ENCODE results near the gene TIMP2. TPM values are rescaled to one million over a fixed set of nuclear protein-coding genes. Genes with fewer than 3 reads are reported as not detected.

The TIMP2 gene
- total RNA-seq, 4 donors from 2014 or later = 20.4 to 28.7 (median 27.0) TPM

DNA sequence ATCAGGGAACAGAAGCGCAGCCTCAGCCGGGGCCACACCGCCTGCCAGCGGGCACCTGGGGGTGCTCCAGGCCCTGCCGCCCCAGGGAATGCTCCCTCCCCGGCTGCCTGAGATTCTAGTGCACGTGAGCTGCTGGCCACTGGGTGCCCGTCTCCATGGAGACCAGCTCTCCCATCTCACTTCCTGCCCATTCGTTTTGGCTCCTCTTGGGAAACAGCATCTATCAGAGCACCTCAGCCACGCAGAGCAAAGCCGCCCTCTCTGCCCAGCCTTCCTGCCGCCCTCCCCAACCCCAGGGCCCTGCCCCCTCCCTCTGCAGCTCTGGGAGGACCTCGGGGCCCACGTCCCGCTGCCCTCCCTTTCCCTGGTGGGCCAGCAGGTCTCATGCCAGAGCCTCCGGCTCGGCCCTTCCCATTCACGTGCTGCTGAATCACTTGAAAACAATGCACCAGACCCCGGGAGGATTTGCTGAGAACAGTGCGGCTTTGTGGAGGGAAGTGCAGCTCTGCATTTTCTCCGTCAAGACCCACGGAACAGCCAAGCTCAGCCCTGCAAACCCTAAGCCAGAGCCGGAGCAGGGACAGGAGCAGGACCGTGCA is 41.6 kb downstream of the TIMP2 start:
- no peaks in the 10 kb centered on the region for H3K9me3 ChIP-seq
- peaks cover 31 to 32% of the 10 kb centered on the region in 2 donors for H3K4me1 ChIP-seq
- peak overlapping the region; percentile 77 to 85 (median 81) for H3K27ac ChIP-seq
- intact Hi-C loops (cut with DNase I; ENCODE audit: low total_unique reads) = loop anchor here (5.0 kb wide), 1 partner anchor 49 kb away; no protein-coding TSS in a partner anchor
- TF ChIP-seq, protein P1, sequence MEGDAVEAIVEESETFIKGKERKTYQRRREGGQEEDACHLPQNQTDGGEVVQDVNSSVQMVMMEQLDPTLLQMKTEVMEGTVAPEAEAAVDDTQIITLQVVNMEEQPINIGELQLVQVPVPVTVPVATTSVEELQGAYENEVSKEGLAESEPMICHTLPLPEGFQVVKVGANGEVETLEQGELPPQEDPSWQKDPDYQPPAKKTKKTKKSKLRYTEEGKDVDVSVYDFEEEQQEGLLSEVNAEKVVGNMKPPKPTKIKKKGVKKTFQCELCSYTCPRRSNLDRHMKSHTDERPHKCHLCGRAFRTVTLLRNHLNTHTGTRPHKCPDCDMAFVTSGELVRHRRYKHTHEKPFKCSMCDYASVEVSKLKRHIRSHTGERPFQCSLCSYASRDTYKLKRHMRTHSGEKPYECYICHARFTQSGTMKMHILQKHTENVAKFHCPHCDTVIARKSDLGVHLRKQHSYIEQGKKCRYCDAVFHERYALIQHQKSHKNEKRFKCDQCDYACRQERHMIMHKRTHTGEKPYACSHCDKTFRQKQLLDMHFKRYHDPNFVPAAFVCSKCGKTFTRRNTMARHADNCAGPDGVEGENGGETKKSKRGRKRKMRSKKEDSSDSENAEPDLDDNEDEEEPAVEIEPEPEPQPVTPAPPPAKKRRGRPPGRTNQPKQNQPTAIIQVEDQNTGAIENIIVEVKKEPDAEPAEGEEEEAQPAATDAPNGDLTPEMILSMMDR (IDR thresholded peaks at IDR 0.05 in 4 of 5, conservative IDR thresholded peaks at IDR 0.05 in 1 of 5) = no peak
- peak; percentile 32 to 69 for TF ChIP-seq POLR2A (IDR thresholded peaks at IDR 0.05)
- DNase-seq (peak; percentile 69 to 75), ATAC-seq (peak; percentile 61 to 67)
- no peaks in the 10 kb centered on the region for H3K27me3 ChIP-seq
- in situ Hi-C loops (cut with MboI; ENCODE audit: low sequenced_read_pairs in 4 of 4) = no loop called here
- H3K36me3 ChIP-seq = no peaks in the 10 kb centered on the region
- peak overlapping the region; percentile 1 to 37 (median 26) for H3K4me3 ChIP-seq

GRCh38 chr17:78883089-78883532 is 42.1 kb downstream of the TIMP2 start:
- peak overlapping the region; percentile 1 to 37 (median 26) for H3K4me3 ChIP-seq
- no peaks in the 10 kb centered on the region for H3K27me3 ChIP-seq
- no peaks in the 10 kb centered on the region for H3K36me3 ChIP-seq
- in situ Hi-C loops (cut with MboI; ENCODE audit: low sequenced_read_pairs in 4 of 4) (no loop called here), intact Hi-C loops (cut with DNase I; ENCODE audit: low total_unique reads) (loop anchor here (5.0 kb wide), 1 partner anchor 49 kb away; no protein-coding TSS in a partner anchor)
- peak overlapping the region; percentile 77 to 85 (median 81) for H3K27ac ChIP-seq
- ATAC-seq (peak; percentile 43 to 59), DNase-seq (peak; percentile 50 to 82)
- peaks cover 31 to 35% of the 10 kb centered on the region in 2 donors for H3K4me1 ChIP-seq
- TF ChIP-seq POLR2A (IDR thresholded peaks at IDR 0.05) = peak in 1 of 2 donors; percentile 10
- TF ChIP-seq, protein P1 (IDR thresholded peaks at IDR 0.05 in 4 of 5, conservative IDR thresholded peaks at IDR 0.05 in 1 of 5) = no peak
- no peaks in the 10 kb centered on the region for H3K9me3 ChIP-seq

- peaks cover 31 to 35% of the 10 kb centered on the region in 2 donors for H3K4me1 ChIP-seq
- no peaks in the 10 kb centered on the region for H3K36me3 ChIP-seq
- H3K27me3 ChIP-seq = no peaks in the 10 kb centered on the region
- H3K9me3 ChIP-seq = no peaks in the 10 kb centered on the region
- DNase-seq (peak in 1 of 2 donors; percentile 28), ATAC-seq (no peak)
- peak overlapping the region in 3 of 4 donors; percentile 3 to 27 (median 26) for H3K4me3 ChIP-seq
- intact Hi-C loops (cut with DNase I; ENCODE audit: low total_unique reads) = loop anchor here (5.0 kb wide), 1 partner anchor 50 kb away; no protein-coding TSS in a partner anchor
- TF ChIP-seq, protein P1 (IDR thresholded peaks at IDR 0.05 in 4 of 5, conservative IDR thresholded peaks at IDR 0.05 in 1 of 5) = no peak
- no peak for TF ChIP-seq POLR2A (IDR thresholded peaks at IDR 0.05)
- in situ Hi-C loops (cut with MboI; ENCODE audit: low sequenced_read_pairs in 4 of 4) = no loop called here
- peak overlapping the region; percentile 77 to 85 (median 81) for H3K27ac ChIP-seq
Measured at GRCh38 chr17:78882540-78883088, 42.6 kb downstream of the TIMP2 start.

- TF ChIP-seq POLR2A (IDR thresholded peaks at IDR 0.05) = peak in 1 of 2 donors; percentile 59
- TF ChIP-seq, protein P1 (IDR thresholded peaks at IDR 0.05 in 4 of 5, conservative IDR thresholded peaks at IDR 0.05 in 1 of 5) = no peak
- Histone ChIP-seq H3K4me3 (peak overlapping the region in 3 of 4 donors; percentile 6 to 24 (median 22)), H3K9me3 (no peaks in the 10 kb centered on the region), H3K4me1 (peaks cover 40 to 48% of the 10 kb centered on the region in 2 donors), H3K36me3 (no peaks in the 10 kb centered on the region), H3K27ac (peak overlapping the region; percentile 76 to 85 (median 80)), H3K27me3 (no peaks in the 10 kb centered on the region)
- in situ Hi-C loops (cut with MboI; ENCODE audit: low sequenced_read_pairs in 4 of 4) (no loop called here), intact Hi-C loops (cut with DNase I; ENCODE audit: low total_unique reads) (loop anchor here (5.0 kb wide), 1 partner anchor 53 kb away; no protein-coding TSS in a partner anchor)
- peak; percentile 36 to 55 for ATAC-seq
- peak; percentile 32 to 60 for DNase-seq
Measured at GRCh38 chr17:78879635-78880186, 45.5 kb downstream of the TIMP2 start.
